Prostate gland (tissue), 2 donors: ENCODE results near the gene CABLES2.

ENCODE experiments used
- CTCF ChIP-seq, 4 experiments: fragments of 200-600 bp in 2 of 4; fragments of 450-650 bp in 2 of 4; sonication (generic) in 2 of 4; IDR thresholded peaks; 1 replicate in 3 of 4; 2 replicates in 1 of 4; pipeline ENCODE4 v1.5.1; 2016 to 2019; ENCODE audit warnings: antibody characterized with exemption in 4 of 4, mild to moderate bottlenecking in 2 of 4, moderate library complexity in 2 of 4
- POLR2A ChIP-seq: fragments of 450-650 bp; IDR thresholded peaks from one replicate; pipeline ENCODE4 v1.6.1; 2016; ENCODE audit warnings: antibody characterized with exemption, mild to moderate bottlenecking
- POLR2AphosphoS5 ChIP-seq: sonication (generic); formaldehyde crosslinking; IDR thresholded peaks from one replicate; pipeline ENCODE4 v1.6.1; 2017; ENCODE audit warnings: antibody characterized with exemption

DNA sequence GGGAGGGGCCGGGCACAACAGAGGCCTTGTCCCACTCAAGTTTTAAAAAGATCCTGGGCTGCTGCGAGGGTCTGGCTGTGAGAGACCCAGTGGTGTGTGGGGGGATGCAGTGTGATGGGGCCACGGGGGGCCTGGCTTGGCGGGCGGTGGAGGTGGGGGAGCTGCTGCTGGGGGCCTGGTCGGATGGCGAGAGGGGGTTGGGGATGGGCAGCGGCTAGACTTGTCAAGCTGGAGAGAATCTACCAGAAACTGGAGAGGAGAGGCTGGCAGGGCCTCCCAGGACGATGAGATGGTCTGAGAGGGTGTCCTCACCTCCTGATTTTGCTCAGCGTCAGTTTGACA lies 15.0 kb downstream of the CABLES2 start:
- no peak for TF ChIP-seq CTCF (IDR thresholded peaks at IDR 0.05)
- TF ChIP-seq POLR2A: no peak
- no peak for TF ChIP-seq POLR2AphosphoS5
